ENCODE measurements around the gene STARD13.

STARD13 gene

GRCh38 chr13:33256148-33256840, 29.3 kb downstream of the STARD13 start:
- no peak overlapping the region for H3K27ac ChIP-seq (replicated peaks)
- no peak overlapping the region for H3K4me3 ChIP-seq (replicated peaks; ENCODE audit: insufficient read depth, low read length)
- TF ChIP-seq POLR2AphosphoS5 (IDR thresholded peaks at IDR 0.05; ENCODE audit: low read depth): no peak
- TF ChIP-seq GABPA (IDR thresholded peaks at IDR 0.05; ENCODE audit: low read depth): no peak
- no peak for TF ChIP-seq CTCF (IDR thresholded peaks at IDR 0.05; ENCODE audit: insufficient read depth, low read length)
- no peak for TF ChIP-seq REST (IDR thresholded peaks at IDR 0.05; ENCODE audit: insufficient replicate concordance, low read depth)
- no peak for TF ChIP-seq SPI1 (IDR thresholded peaks at IDR 0.05; ENCODE audit: borderline replicate concordance, low read depth)
- no peaks in the 10 kb centered on the region for H3K27me3 ChIP-seq (ENCODE audit: insufficient read depth, poor library complexity, severe bottlenecking)
- no peak for DNase-seq (ENCODE audit: low read depth in 1 of 2, low spot score in 1 of 2)

- H3K27ac ChIP-seq (replicated peaks): no peak overlapping the region
- H3K4me3 ChIP-seq (replicated peaks; ENCODE audit: insufficient read depth, low read length): no peak overlapping the region
- TF ChIP-seq CTCF (IDR thresholded peaks at IDR 0.05; ENCODE audit: insufficient read depth, low read length) (no peak), SPI1 (IDR thresholded peaks at IDR 0.05; ENCODE audit: borderline replicate concordance, low read depth) (no peak), REST (IDR thresholded peaks at IDR 0.05; ENCODE audit: insufficient replicate concordance, low read depth) (no peak), POLR2AphosphoS5 (IDR thresholded peaks at IDR 0.05; ENCODE audit: low read depth) (no peak), GABPA (IDR thresholded peaks at IDR 0.05; ENCODE audit: low read depth) (no peak)
- DNase-seq (ENCODE audit: low read depth in 1 of 2, low spot score in 1 of 2): no peak
- no peaks in the 10 kb centered on the region for H3K27me3 ChIP-seq (ENCODE audit: insufficient read depth, poor library complexity, severe bottlenecking)
Measured at GRCh38 chr13:33252135-33252534, 33.4 kb downstream of the STARD13 start.

- H3K4me3 ChIP-seq (replicated peaks; ENCODE audit: insufficient read depth, low read length): no peak overlapping the region
- DNase-seq (ENCODE audit: low read depth in 1 of 2, low spot score in 1 of 2): no peak
- TF ChIP-seq CTCF (IDR thresholded peaks at IDR 0.05; ENCODE audit: insufficient read depth, low read length): no peak
- peak; percentile 92 for TF ChIP-seq SPI1 (IDR thresholded peaks at IDR 0.05; ENCODE audit: borderline replicate concordance, low read depth)
- H3K27ac ChIP-seq (replicated peaks): no peak overlapping the region
- no peaks in the 10 kb centered on the region for H3K27me3 ChIP-seq (ENCODE audit: insufficient read depth, poor library complexity, severe bottlenecking)
Measured at GRCh38 chr13:33251131-33251661, 34.4 kb downstream of the STARD13 start.

GRCh38 chr13:33250609-33251008, 34.9 kb downstream of the STARD13 start:
- TF ChIP-seq REST (IDR thresholded peaks at IDR 0.05; ENCODE audit: insufficient replicate concordance, low read depth): no peak
- no peak for TF ChIP-seq GABPA (IDR thresholded peaks at IDR 0.05; ENCODE audit: low read depth)
- no peak for TF ChIP-seq SPI1 (IDR thresholded peaks at IDR 0.05; ENCODE audit: borderline replicate concordance, low read depth)
- no peak for TF ChIP-seq CTCF (IDR thresholded peaks at IDR 0.05; ENCODE audit: insufficient read depth, low read length)
- no peak for TF ChIP-seq POLR2AphosphoS5 (IDR thresholded peaks at IDR 0.05; ENCODE audit: low read depth)
- Histone ChIP-seq H3K4me3 (replicated peaks; ENCODE audit: insufficient read depth, low read length) (no peak overlapping the region), H3K27ac (replicated peaks) (no peak overlapping the region), H3K27me3 (ENCODE audit: insufficient read depth, poor library complexity, severe bottlenecking) (no peaks in the 10 kb centered on the region)
- DNase-seq (ENCODE audit: low read depth in 1 of 2, low spot score in 1 of 2): no peak
